Esophagus (tissue), 2 donors: Measurements from ENCODE around the gene TRMT1. TPM values are rescaled to one million over a fixed set of nuclear protein-coding genes. Genes with fewer than 3 reads are reported as not detected.
A peak's percentile ranks its signal among the peaks of the same experiment; 100 is the strongest.

Experiments used
- H3K27ac ChIP-seq, 2 donors: one replicate each; pipeline ENCODE4 v1.5.1; 2013; ENCODE audit warnings: low read depth in 2 of 2, mild to moderate bottlenecking in 2 of 2, inconsistent platforms in 1 of 2, low read length in 1 of 2, moderate library complexity in 1 of 2
- H3K27me3 ChIP-seq, 2 donors: one replicate each; pipeline ENCODE4 v1.6.1; 2013; ENCODE audit warnings: low read length in 2 of 2, control low read depth in 1 of 2, mild to moderate bottlenecking in 1 of 2; ENCODE audit not compliant: insufficient read depth in 2 of 2, control insufficient read depth in 1 of 2
- H3K36me3 ChIP-seq, 2 donors: one replicate each; pipeline ENCODE4 v1.6.1; 2013; ENCODE audit warnings: low read length in 1 of 2; ENCODE audit not compliant: control insufficient read depth in 2 of 2, insufficient read depth in 2 of 2
- H3K4me1 ChIP-seq, 2 donors: one replicate each; pipeline ENCODE4 v1.6.1; 2013; ENCODE audit warnings: low read length in 1 of 2; ENCODE audit not compliant: control insufficient read depth in 2 of 2, insufficient read depth in 2 of 2
- H3K4me3 ChIP-seq, 2 donors: one replicate each; pipeline ENCODE4 v1.5.1; 2013; ENCODE audit warnings: low read length in 2 of 2, mild to moderate bottlenecking in 2 of 2, low read depth in 1 of 2, moderate library complexity in 1 of 2
- H3K9me3 ChIP-seq, 2 donors: one replicate each; pipeline ENCODE4 v1.6.1; 2013; ENCODE audit warnings: mild to moderate bottlenecking in 2 of 2, low read depth in 1 of 2, low read length in 1 of 2, moderate library complexity in 1 of 2; ENCODE audit not compliant: control insufficient read depth in 2 of 2, insufficient read depth in 1 of 2
- WGBS, 2 donors: extraction: QIAGEN DNeasy Blood & Tissue Kit; methylation state at CpG; one replicate each; pipeline ENCODE4 v1.1.7; 2013; 5-methylcytosine and 5-hydroxymethylcytosine counted together
- polyA plus RNA-seq, 2 donors: library from polyadenylated mRNA; stranded (reverse); fragments of 200-250 nt; gene quantifications; one replicate each; pipeline ENCODE4 v1.2.3, GENCODE V29; 2013
- donor health status: healthy with polysubstance abuse.
- donor health status: Bipolar disorder and iron deficiency.

TRMT1 gene
- polyA plus RNA-seq, 2 donors = 34.0 to 59.5 TPM

GRCh38 chr19:13076787-13077186 lies 39.8 kb downstream of the TRMT1 start:
- H3K27ac ChIP-seq = peak overlapping the region; percentile 3 to 35
- H3K27me3 ChIP-seq = no peaks in the 10 kb centered on the region
- peaks cover 7 to 29% of the 10 kb centered on the region in 2 donors for H3K4me1 ChIP-seq
- no peak overlapping the region for H3K4me3 ChIP-seq
- WGBS, 2 donors = 37 to 50% methylated on average over 6 of the region's 6 CpGs
- H3K9me3 ChIP-seq = no peaks in the 10 kb centered on the region
- peaks cover 4 to 57% of the 10 kb centered on the region in 2 donors for H3K36me3 ChIP-seq

- H3K27ac ChIP-seq = peak overlapping the region in 1 of 2 donors; percentile 29
Measured at GRCh38 chr19:13076320-13076719, 40.2 kb downstream of the TRMT1 start.

DNA sequence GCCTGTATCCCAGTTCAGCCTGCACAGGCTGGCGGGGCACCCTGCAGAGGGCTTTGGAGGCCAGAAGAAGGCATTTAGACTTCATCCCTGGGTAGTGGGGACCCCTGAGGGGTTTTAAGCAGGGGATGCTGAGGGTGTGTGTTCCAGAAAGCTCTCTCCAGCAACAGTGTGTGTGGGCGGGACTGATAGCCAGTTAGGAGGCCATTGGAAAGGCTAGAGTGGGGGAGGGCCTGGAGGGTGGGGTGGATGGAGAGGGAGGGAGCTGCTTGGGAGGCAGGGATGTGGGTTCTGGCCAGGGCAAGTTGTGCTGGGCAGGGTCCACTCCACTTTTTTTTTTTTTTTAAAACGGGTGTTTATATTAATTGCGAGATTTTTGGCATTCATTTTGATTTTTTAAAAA lies 42.2 kb downstream of the TRMT1 start:
- H3K9me3 ChIP-seq = no peaks in the 10 kb centered on the region
- no peaks in the 10 kb centered on the region for H3K27me3 ChIP-seq
- peaks cover 8 to 23% of the 10 kb centered on the region in 2 donors for H3K4me1 ChIP-seq
- peaks cover 0 to 45% of the 10 kb centered on the region in 2 donors for H3K36me3 ChIP-seq
- no peak overlapping the region for H3K27ac ChIP-seq
- WGBS, 2 donors = 69 to 81% methylated on average over 4 of the region's 4 CpGs
- H3K4me3 ChIP-seq = no peak overlapping the region

More at GRCh38 chr19:13076320-13076719, 40.2 kb downstream of the TRMT1 start:
- WGBS, 2 donors = 50 to 62% methylated on average over 8 of the region's 8 CpGs
- Histone ChIP-seq H3K4me3 (no peak overlapping the region), H3K27me3 (no peaks in the 10 kb centered on the region), H3K9me3 (no peaks in the 10 kb centered on the region), H3K36me3 (peaks cover 0 to 53% of the 10 kb centered on the region in 2 donors), H3K4me1 (peaks cover 7 to 27% of the 10 kb centered on the region in 2 donors)

DNA sequence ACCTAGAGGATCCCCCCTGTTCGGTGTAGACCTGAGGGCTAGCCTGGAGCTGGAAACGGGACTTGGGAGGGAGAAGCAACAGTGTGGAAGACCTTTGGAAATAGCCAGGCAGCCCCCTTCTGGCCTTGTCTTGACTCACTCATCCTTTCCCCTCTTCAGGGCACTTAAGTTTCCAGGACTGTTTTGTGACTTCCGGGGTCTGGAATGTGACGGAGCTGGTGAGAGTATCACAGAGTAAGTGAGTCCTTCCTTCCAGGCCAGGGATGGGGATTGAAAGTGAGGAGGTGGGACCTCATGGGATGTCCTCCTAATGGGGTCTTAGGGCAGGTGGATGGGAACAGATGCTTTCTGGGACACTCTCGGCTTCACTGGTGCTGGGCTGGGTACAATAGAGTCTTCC lies 43.3 kb downstream of the TRMT1 start:
- Histone ChIP-seq H3K27me3 (no peaks in the 10 kb centered on the region), H3K4me1 (peaks cover 6 to 12% of the 10 kb centered on the region in 2 donors), H3K9me3 (no peaks in the 10 kb centered on the region), H3K27ac (no peak overlapping the region), H3K4me3 (no peak overlapping the region), H3K36me3 (peaks cover 0 to 39% of the 10 kb centered on the region in 2 donors)
- 83% methylated on average over 5 of the region's 5 CpGs for WGBS, 2 donors

GRCh38 chr19:13072188-13072908 lies 44.2 kb downstream of the TRMT1 start:
- no peak overlapping the region for H3K4me3 ChIP-seq
- no peak overlapping the region for H3K27ac ChIP-seq
- no peaks in the 10 kb centered on the region for H3K27me3 ChIP-seq
- no peaks in the 10 kb centered on the region for H3K9me3 ChIP-seq
- WGBS, 2 donors = 81 to 86% methylated on average over 8 to 9 of the region's 9 CpGs
- H3K36me3 ChIP-seq = peaks cover 0 to 37% of the 10 kb centered on the region in 2 donors
- peaks cover 6 to 8% of the 10 kb centered on the region in 2 donors for H3K4me1 ChIP-seq

GRCh38 chr19:13071444-13072187 lies 44.9 kb downstream of the TRMT1 start:
- H3K4me1 ChIP-seq = peaks cover 4 to 5% of the 10 kb centered on the region in 2 donors
- no peak overlapping the region for H3K27ac ChIP-seq
- WGBS, 2 donors = 60 to 65% methylated on average over 8 to 9 of the region's 9 CpGs
- no peaks in the 10 kb centered on the region for H3K9me3 ChIP-seq
- H3K36me3 ChIP-seq = peaks cover 0 to 31% of the 10 kb centered on the region in 2 donors
- no peak overlapping the region for H3K4me3 ChIP-seq
- H3K27me3 ChIP-seq = no peaks in the 10 kb centered on the region

DNA sequence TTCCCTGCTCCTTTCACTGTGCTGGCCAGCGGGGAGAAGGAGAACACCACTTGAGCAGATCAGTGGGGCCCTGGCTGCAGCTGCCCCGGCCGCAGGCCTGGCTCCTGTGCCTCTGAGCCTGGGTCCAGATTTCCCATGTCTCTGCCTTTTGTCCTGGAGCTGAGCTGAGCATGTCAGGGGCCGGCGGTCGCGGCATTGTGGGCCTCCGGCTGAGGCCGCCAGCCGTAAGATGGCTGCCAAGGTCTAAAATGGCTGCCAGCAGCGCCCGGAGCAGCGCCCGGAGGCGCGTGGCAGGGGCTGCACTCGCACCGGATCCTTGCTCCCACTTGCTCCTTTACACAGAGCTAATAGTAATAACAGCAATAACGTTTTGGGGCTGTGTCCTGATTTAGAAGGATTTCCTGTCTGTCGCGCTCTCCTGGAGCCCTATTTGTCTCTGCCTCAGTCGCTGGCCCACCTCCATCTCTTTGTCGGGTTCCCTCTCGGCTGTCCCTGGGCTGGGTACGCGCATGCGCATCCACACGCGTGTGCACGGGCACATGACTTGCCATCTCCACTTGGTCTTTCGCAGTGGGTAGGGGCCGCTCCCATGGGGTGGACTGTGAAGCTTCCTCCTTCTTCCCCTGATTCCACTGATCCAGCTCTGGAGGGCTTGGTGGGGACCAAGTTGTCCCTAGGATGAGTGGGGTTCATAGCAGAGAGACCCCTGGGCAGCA lies 46.0 kb downstream of the TRMT1 start:
- Histone ChIP-seq H3K36me3 (peaks cover 0 to 23% of the 10 kb centered on the region in 2 donors), H3K4me1 (peaks cover 3 to 6% of the 10 kb centered on the region in 2 donors), H3K4me3 (no peak overlapping the region), H3K27me3 (no peaks in the 10 kb centered on the region), H3K9me3 (no peaks in the 10 kb centered on the region), H3K27ac (no peak overlapping the region)
- WGBS, 2 donors = 84 to 88% methylated on average over 32 of the region's 32 CpGs

- no peaks in the 10 kb centered on the region for H3K9me3 ChIP-seq
- H3K27me3 ChIP-seq = no peaks in the 10 kb centered on the region
- H3K4me3 ChIP-seq = no peak overlapping the region
- H3K27ac ChIP-seq = peak overlapping the region in 1 of 2 donors; percentile 25
- WGBS, 2 donors = 51 to 61% methylated on average over 20 of the region's 20 CpGs
- H3K36me3 ChIP-seq = peaks cover 0 to 17% of the 10 kb centered on the region in 2 donors
- peaks cover 5 to 6% of the 10 kb centered on the region in 2 donors for H3K4me1 ChIP-seq
Measured at GRCh38 chr19:13069415-13070359, 46.9 kb downstream of the TRMT1 start.
